NCI-H2107 (cell line): ENCODE data around the gene ABCA7.

ENCODE experiments used
- DNase-seq: peaks from one replicate; lab custom pipeline; 2025; lab: John Stamatoyannopoulos, UW

The ABCA7 gene

GRCh38 chr19:1072371-1073015 is 32.6 kb downstream of the ABCA7 start:
- no peak for DNase-seq

- no peak for DNase-seq
Measured at GRCh38 chr19:1073063-1073955, 33.4 kb downstream of the ABCA7 start.

GRCh38 chr19:1073956-1074517 is 34.1 kb downstream of the ABCA7 start:
- no peak for DNase-seq

- DNase-seq, result peak; percentile 86
Measured at GRCh38 chr19:1074544-1075283, 34.8 kb downstream of the ABCA7 start.

- no peak for DNase-seq
Measured at GRCh38 chr19:1076046-1076386, 36.1 kb downstream of the ABCA7 start.

GRCh38 chr19:1076951-1077350 is 37.0 kb downstream of the ABCA7 start:
- no peak for DNase-seq

- no peak for DNase-seq
Measured at GRCh38 chr19:1079566-1080111, 39.7 kb downstream of the ABCA7 start.

GRCh38 chr19:1080360-1081161 is 40.7 kb downstream of the ABCA7 start:
- DNase-seq, result no peak

- DNase-seq, result no peak
Measured at GRCh38 chr19:1081301-1082164, 41.6 kb downstream of the ABCA7 start.

- DNase-seq, result peak; percentile 86
Measured at GRCh38 chr19:1082165-1082927, 42.4 kb downstream of the ABCA7 start.

- no peak for DNase-seq
Measured at GRCh38 chr19:1082928-1083816, 43.3 kb downstream of the ABCA7 start.

- no peak for DNase-seq
Measured at GRCh38 chr19:1084024-1084868, 44.3 kb downstream of the ABCA7 start.

GRCh38 chr19:1085053-1085658 is 45.2 kb downstream of the ABCA7 start:
- no peak for DNase-seq

- DNase-seq, result no peak
Measured at GRCh38 chr19:1085676-1086442, 46.0 kb downstream of the ABCA7 start.

- no peak for DNase-seq
Measured at GRCh38 chr19:1086613-1087012, 46.7 kb downstream of the ABCA7 start.

GRCh38 chr19:1087813-1088415 is 48.0 kb downstream of the ABCA7 start:
- DNase-seq, result no peak
